ENCODE results near the gene CDT1.

The CDT1 gene

DNA sequence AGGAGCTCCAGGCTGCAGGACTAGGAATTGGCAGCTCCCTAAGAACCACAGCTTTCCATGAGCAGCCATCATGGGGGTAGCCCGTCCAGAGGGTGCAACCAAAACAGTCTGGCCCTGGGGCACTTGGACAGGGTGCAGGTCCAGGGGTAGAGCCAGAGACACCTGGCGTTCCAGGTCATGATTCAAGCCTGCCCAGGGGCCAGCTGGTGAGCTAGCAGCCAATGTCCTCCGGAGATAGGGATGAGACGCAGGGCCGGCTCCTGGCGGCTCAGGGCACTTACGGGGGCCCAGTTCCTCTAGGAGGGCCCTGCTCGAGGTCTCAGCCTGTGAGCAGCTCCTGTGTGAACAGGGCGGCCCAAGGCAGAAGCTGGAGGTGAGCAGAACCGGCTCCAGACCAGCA lies 40.6 kb upstream of the CDT1 start:
- no peak for DNase-seq (ENCODE audit: low read depth)
- TF ChIP-seq CTCF (conservative IDR thresholded peaks at IDR 0.05; ENCODE audit: low read depth, low read length): no peak
- H3K4me3 ChIP-seq (ENCODE audit: low read length): no peak overlapping the region

DNA sequence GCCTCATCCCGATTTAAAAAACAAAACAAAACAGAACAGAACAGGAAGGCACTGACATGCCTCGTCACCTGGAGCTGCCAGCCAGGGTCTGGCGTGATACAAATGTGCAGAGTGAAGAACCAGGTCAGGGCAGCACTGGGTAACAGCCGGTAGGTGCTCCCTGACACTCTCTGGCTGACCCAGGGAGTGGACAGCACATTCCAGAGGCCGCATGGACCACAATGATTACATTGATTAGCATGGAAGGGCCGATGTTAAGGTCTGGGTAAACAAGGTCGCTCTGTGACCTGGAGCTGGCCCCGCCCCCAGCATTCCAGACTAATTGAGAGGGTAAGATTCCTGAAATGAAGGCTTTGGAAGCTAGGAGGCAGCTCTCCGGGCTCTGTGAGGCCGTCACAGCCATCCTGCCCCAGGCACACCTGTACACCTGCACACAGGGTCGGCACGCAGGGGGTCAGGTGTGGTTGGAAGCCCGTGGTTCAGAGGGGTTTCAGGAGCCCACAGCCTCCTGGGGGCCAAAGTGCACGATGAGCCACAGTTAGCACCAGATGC lies 40.0 kb upstream of the CDT1 start:
- no peak overlapping the region for H3K4me3 ChIP-seq (ENCODE audit: low read length)
- DNase-seq (ENCODE audit: low read depth): no peak
- TF ChIP-seq CTCF (conservative IDR thresholded peaks at IDR 0.05; ENCODE audit: low read depth, low read length): peak; percentile 27

DNA sequence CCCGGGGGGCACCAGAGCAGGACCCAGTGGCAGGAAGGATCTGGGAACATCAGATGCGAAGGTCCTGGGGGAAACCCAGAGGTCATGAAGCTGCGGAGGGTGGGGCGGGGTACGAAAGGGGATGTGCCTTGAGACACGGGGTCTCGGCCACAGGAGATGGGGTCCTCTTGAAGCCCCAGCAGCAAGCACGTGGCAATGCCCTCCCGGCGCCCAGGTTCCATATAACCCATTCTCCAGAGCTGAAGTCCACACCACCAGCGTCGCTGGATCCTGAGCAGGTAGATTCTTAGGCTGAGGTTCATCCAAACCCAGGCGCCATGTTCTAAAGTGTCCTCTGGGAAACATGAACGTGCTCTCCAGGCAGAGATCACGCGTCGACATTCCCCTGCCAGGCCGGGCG lies 39.5 kb upstream of the CDT1 start:
- DNase-seq (ENCODE audit: low read depth): no peak
- no peak for TF ChIP-seq CTCF (conservative IDR thresholded peaks at IDR 0.05; ENCODE audit: low read depth, low read length)
- H3K4me3 ChIP-seq (ENCODE audit: low read length): no peak overlapping the region

DNA sequence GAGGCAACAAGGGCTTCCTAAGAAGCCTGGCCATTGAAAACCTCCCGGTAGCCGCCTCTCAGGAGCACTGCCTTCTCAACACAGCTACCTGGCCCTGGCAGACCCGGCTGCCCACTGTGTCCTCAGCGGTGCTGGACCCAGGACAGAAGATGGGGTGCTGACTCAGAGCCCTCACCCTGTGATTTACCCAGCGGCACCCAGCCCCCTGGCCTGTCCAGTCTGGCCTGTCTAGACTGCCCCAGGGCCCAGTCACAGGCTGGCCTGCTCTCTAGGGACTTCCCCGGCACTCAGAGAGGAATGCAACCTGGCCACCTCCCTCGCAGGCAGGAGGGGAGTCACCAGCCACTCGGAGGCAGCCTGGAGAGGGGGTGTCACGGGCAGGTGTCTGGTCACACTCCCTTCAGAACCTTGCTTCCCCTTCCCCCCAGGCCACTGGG lies 38.7 kb upstream of the CDT1 start:
- no peak for DNase-seq (ENCODE audit: low read depth)
- TF ChIP-seq CTCF (conservative IDR thresholded peaks at IDR 0.05; ENCODE audit: low read depth, low read length): no peak
- H3K4me3 ChIP-seq (ENCODE audit: low read length): no peak overlapping the region

DNA sequence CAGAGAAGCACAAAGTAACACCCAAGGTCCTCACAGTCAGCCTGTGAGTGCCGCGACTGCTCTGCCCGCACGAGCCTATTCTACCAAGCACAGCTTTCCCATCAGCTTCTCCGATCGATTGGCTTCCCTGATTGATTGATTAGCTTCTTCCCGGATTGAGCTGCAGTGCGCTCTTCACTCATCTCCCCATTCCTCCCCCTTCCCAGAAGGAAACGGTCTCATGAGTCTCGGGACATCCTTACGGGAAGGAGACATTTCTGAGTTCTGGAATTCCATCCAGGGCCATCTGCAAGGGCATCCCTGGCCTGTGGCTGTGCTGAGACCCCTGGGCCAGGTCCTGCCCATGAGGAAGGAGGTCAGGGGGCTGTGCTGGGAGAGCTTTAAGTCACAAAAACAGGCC lies 36.6 kb upstream of the CDT1 start:
- H3K4me3 ChIP-seq (ENCODE audit: low read length): no peak overlapping the region
- no peak for TF ChIP-seq CTCF (conservative IDR thresholded peaks at IDR 0.05; ENCODE audit: low read depth, low read length)
- no peak for DNase-seq (ENCODE audit: low read depth)

GRCh38 chr16:88767546-88768070 lies 36.0 kb upstream of the CDT1 start:
- no peak for DNase-seq (ENCODE audit: low read depth)
- peak overlapping the region; percentile 12 for H3K4me3 ChIP-seq (ENCODE audit: low read length)
- TF ChIP-seq CTCF (conservative IDR thresholded peaks at IDR 0.05; ENCODE audit: low read depth, low read length): no peak

GRCh38 chr16:88768071-88768783 lies 35.4 kb upstream of the CDT1 start:
- H3K4me3 ChIP-seq (ENCODE audit: low read length): peak overlapping the region; percentile 19

More at GRCh38 chr16:88768071-88768783, 35.4 kb upstream of the CDT1 start:
- DNase-seq (ENCODE audit: low read depth): peak; percentile 68
- TF ChIP-seq CTCF (conservative IDR thresholded peaks at IDR 0.05; ENCODE audit: low read depth, low read length): no peak

All from retinal pigment epithelial cell (primary cell).